Articular chondrocyte of knee joint (primary cell): ENCODE results near the gene GOLGA8K. TPM values are rescaled to one million over a fixed set of nuclear protein-coding genes. Genes with fewer than 3 reads are reported as not detected.

Source experiments
- small RNA-seq: library from RNA; depleted of rRNA; stranded (forward); fragments of <200 nt; gene quantifications from one replicate; pipeline ENCODE3, GENCODE V24; 2012
- total RNA-seq: library from RNA; depleted of rRNA; stranded (reverse); fragments of >200 nt; gene quantifications from 2 replicates; pipeline ENCODE4 v1.2.3, GENCODE V29; 2012

The GOLGA8K gene, protein sequence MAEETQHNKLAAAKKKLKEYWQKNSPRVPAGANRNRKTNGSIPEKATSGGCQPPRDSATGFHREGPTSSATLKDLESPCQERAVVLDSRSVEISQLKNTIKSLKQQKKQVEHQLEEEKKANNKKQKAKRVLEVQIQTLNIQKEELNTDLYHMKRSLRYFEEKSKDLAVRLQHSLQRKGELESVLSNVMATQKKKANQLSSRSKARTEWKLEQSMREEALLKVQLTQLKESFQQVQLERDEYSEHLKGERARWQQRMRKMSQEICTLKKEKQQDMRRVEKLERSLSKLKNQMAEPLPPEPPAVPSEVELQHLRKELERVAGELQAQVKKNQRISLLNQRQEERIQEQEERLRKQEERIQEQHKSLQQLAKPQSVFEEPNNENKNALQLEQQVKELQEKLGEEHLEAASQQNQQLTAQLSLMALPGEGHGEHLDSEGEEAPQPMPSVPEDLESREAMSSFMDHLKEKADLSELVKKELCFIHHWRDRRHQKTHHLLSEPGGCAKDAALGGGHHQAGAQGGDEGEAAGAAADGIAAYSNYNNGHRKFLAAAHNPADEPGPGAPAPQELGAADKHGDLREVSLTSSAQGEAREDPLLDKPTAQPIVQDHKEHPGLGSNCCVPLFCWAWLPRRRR
- 0.32 and 1.6 TPM in 2 replicates for total RNA-seq

DNA sequence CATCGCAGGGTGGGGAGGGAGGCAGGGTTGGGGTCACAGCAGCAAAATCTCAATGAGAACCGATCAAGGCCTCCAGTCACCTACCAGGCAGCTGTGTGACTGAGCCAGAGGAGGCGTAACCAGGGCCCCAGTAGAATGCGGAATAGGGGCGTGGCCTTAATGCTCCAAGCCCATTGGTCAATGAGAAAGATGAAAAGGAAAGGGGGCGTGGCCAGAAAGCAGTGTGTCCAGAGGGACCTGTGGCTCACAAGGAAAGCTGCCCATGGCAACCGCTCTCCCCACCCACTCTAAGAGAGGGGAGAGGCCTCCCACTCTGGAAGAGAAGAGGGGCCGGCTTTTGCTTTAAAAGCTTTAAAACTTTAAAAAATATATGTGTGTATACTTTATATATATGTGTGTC is at the start of gene GOLGA8K:
Gene GOLGA8K, minus strand, starts transcription at position 101 of the 400 bp plus-strand sequence. Its CDS starts 98 bp downstream, at position 3.

Small RNA genes lying within 50 kb of the gene (small RNA-seq; reads per million reads assigned to genes)
- gene RF00096 (not detected), gene RN7SL185P (not detected), gene RN7SL539P (not detected)

Other genes starting within 250 kb of the GOLGA8K start
- 0.97 and 1.3 TPM in 2 replicates for gene GOLGA8O, start 52.3 kb upstream of the GOLGA8K start, total RNA-seq
- 5.7 and 6.5 TPM in 2 replicates for gene GOLGA8N, start 190.2 kb upstream of the GOLGA8K start, total RNA-seq
- gene ARHGAP11A, start 212.2 kb upstream of the GOLGA8K start, total RNA-seq: 17.1 and 23.5 TPM in 2 replicates
- 2.1 and 5.3 TPM in 2 replicates for gene SCG5, start 238.4 kb upstream of the GOLGA8K start, total RNA-seq